ENCODE results near the gene PKN1. TPM values are rescaled to one million over a fixed set of nuclear protein-coding genes. Genes with fewer than 3 reads are reported as not detected.

PKN1 gene
- total RNA-seq: 112 to 204 TPM (median 195 TPM) in 3 replicates
- long read RNA-seq, transcript PKN1-201 (22 exons, 3,069 nt): major isoform, 426 of 499 reads
- long read RNA-seq, partial matches to known transcripts: 40 of 499 reads
- long read RNA-seq, other reads (novel, unspliced or antisense): 33 of 499 reads

DNA sequence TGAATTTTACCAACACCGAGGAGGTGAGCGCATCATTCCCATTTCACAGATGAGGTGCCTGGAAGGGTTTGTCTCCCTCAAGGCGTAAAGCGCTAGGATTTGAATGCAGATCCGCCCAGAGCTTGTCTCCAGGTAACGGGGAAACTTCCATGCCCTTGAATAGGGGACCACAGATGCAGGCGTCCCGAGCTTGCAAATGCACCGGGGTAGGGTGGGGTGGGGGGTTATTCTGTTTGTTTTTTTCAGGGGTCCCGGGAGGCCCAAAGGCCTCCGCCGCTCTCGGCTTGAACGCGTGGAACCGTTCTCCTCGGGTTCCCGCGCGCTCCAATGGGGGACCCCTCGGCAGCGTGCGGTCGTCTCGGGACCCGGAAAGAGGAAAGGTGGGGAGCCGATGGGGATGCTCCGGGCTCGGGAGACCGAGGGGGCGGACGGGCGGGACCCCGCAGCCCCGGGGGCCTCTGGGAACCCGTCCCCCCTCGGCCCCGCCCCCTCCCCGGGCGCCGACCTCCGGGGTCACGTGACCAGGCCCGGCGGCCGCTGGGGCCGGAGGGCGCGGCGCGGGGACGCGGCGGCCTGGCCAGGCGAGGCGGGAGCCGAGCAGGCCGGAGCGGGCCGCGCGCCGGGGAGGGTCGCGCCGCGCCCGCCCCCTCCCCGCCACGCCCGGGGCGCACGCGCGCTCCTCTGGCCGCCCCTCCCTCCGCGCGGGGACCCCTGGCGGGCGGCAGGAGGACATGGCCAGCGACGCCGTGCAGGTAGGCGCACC is at the start of gene PKN1:
TSS of gene PKN1 (plus strand) at position 516 of the 763 bp plus-strand sequence. CDS start at position 732, 216 bp downstream.
- H3K9me3 Mint-ChIP-seq (ENCODE audit: low read depth): no peaks in the 10 kb centered on the region
- H3K36me3 Mint-ChIP-seq (ENCODE audit: low read depth): no peaks in the 10 kb centered on the region

DNA sequence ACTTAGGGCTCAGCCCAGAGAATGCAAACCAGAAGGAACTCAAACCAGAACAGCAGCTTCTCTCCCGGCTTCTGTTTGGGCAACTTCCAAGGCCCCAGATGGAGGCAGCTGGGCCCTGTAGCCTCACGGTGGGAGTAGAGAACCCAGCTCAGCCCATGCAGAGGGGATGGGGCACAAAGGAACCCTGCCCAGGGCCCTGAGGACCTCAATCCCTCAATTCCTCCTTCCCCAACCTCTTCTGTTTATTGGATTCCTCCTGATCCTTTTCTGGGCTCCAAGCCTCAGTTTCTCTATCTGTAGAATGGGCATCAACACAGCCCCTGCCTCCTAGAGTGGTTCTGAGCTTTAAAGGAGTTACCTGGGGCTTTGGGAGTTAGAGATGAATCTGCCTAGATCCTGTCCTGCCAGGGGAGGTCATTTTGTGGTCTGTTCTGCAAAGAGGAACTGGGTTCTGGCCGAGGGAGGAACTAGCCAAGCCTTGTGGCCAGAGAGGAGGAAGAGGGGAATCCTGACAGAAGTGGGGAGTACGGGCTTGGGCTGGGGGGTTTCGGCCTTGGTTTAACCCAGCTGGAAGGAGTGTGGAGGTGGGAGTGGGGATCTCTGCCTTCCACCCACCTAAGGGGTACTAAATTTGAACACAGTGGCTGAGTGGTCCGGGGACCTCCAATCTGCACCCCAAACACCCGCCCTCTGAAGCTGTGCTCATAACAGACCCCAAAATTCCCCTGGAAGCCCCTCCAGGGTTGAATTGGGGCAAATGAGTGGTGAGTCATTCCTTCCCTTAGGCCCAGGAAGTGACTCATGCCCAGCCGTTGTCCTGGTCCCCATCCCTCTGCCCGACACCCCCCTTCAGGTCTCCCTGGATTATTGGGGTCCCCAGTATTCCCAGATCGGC is 49.2 kb upstream of the PKN1 start:
- H3K27me3 Mint-ChIP-seq (ENCODE audit: low read depth): no peaks in the 10 kb centered on the region
- peaks cover 2% of the 10 kb centered on the region for H3K36me3 Mint-ChIP-seq (ENCODE audit: low read depth)
- peaks cover 43% of the 10 kb centered on the region for H3K4me1 Mint-ChIP-seq (ENCODE audit: low read depth)
- DNase-seq (ENCODE audit: low spot score): no peak
- peak overlapping the region; percentile 88 for H3K27ac Mint-ChIP-seq (ENCODE audit: unreplicated experiment)
- TF ChIP-seq, protein P1, sequence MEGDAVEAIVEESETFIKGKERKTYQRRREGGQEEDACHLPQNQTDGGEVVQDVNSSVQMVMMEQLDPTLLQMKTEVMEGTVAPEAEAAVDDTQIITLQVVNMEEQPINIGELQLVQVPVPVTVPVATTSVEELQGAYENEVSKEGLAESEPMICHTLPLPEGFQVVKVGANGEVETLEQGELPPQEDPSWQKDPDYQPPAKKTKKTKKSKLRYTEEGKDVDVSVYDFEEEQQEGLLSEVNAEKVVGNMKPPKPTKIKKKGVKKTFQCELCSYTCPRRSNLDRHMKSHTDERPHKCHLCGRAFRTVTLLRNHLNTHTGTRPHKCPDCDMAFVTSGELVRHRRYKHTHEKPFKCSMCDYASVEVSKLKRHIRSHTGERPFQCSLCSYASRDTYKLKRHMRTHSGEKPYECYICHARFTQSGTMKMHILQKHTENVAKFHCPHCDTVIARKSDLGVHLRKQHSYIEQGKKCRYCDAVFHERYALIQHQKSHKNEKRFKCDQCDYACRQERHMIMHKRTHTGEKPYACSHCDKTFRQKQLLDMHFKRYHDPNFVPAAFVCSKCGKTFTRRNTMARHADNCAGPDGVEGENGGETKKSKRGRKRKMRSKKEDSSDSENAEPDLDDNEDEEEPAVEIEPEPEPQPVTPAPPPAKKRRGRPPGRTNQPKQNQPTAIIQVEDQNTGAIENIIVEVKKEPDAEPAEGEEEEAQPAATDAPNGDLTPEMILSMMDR (IDR thresholded peaks at IDR 0.05): no peak
- H3K9me3 Mint-ChIP-seq (ENCODE audit: low read depth): no peaks in the 10 kb centered on the region
- peak overlapping the region; percentile 26 for H3K4me3 Mint-ChIP-seq (ENCODE audit: unreplicated experiment)

More for the DNA sequence above, at the start of gene PKN1:
- Mint-ChIP-seq H3K27ac (ENCODE audit: unreplicated experiment) (peak within 1 kb of the TSS; percentile 84), H3K4me3 (ENCODE audit: unreplicated experiment) (peak within 1 kb of the TSS; percentile 72), H3K4me1 (ENCODE audit: low read depth) (peaks cover 20% of the 10 kb centered on the region), H3K27me3 (ENCODE audit: low read depth) (no peaks in the 10 kb centered on the region)
- TF ChIP-seq, protein P1 (IDR thresholded peaks at IDR 0.05): no peak
- no peak for DNase-seq (ENCODE audit: low spot score)

DNA sequence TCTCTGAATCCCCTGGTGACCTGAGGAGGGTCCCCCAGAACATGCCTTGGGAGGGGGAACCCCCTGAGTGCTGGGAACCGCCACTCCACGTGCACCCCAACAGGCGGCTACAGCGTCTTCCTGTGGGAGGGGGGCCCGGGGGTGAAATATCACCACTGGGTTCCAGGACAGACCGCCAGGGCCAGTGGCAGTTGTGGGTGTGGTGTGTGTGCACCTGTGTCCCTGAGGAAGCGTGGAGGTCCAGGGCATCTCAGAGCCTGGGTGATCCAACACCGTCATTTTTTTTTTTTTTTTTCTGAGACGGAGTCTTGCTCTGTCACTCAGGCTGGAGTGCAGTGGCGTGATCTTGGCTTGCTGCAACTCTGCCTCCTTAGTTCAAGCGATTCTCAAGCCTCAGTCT is 47.6 kb upstream of the PKN1 start:
- Mint-ChIP-seq H3K4me3 (ENCODE audit: unreplicated experiment) (no peak overlapping the region), H3K36me3 (ENCODE audit: low read depth) (peaks cover 2% of the 10 kb centered on the region), H3K27me3 (ENCODE audit: low read depth) (no peaks in the 10 kb centered on the region), H3K4me1 (ENCODE audit: low read depth) (peaks cover 33% of the 10 kb centered on the region), H3K27ac (ENCODE audit: unreplicated experiment) (no peak overlapping the region), H3K9me3 (ENCODE audit: low read depth) (no peaks in the 10 kb centered on the region)
- TF ChIP-seq, protein P1 (IDR thresholded peaks at IDR 0.05): no peak
- DNase-seq (ENCODE audit: low spot score): no peak

DNA sequence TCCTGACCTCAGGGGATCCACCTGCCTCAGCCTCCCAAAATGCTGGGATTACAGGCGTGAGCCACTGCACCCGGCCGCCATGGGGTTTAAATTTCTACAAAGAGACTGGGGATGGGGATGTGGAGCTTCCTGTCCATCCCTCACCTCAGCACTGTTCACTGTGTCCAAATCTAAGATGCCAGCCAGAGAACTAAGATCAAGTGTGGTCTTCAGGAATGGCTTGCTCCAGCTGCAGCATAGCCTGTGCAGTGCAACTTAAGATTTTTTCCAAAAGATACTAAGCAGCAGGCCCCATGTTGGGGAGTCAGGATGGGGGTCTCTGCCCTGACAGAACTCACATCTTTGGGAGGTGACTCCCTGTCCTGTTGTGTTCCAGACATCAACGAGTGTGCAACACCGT is 42.6 kb upstream of the PKN1 start:
- DNase-seq (ENCODE audit: low spot score): no peak
- Mint-ChIP-seq H3K27ac (ENCODE audit: unreplicated experiment) (no peak overlapping the region), H3K4me3 (ENCODE audit: unreplicated experiment) (no peak overlapping the region), H3K27me3 (ENCODE audit: low read depth) (no peaks in the 10 kb centered on the region), H3K9me3 (ENCODE audit: low read depth) (no peaks in the 10 kb centered on the region), H3K4me1 (ENCODE audit: low read depth) (no peaks in the 10 kb centered on the region), H3K36me3 (ENCODE audit: low read depth) (peaks cover 10% of the 10 kb centered on the region)
- TF ChIP-seq, protein P1 (IDR thresholded peaks at IDR 0.05): no peak

Measured in chondrocyte (in vitro differentiated cells).